Stimulated activated CD8-positive, alpha-beta memory T cell treated with anti-CD3 and anti-CD28 coated beads, Interleukin-15, amount 100 ng/mL, for 4 hours (primary cell): ENCODE data around the gene HOXA11.

ENCODE experiments used
- DNase-seq, 2 donors: peaks; one replicate each; pipeline ENCODE4 v3.0.0-alpha.2; 2020; ENCODE audit warnings: low read depth in 2 of 2

Gene HOXA11

GRCh38 chr7:27169658-27170425 lies 15.2 kb downstream of the HOXA11 start:
- no peak for DNase-seq

GRCh38 chr7:27168265-27168947 lies 16.6 kb downstream of the HOXA11 start:
- DNase-seq, result no peak

- DNase-seq, result no peak
Measured at GRCh38 chr7:27167916-27168264, 17.1 kb downstream of the HOXA11 start.

- no peak for DNase-seq
Measured at GRCh38 chr7:27166531-27167505, 18.2 kb downstream of the HOXA11 start.

- no peak for DNase-seq
Measured at GRCh38 chr7:27165996-27166530, 19.0 kb downstream of the HOXA11 start.

- no peak for DNase-seq
Measured at GRCh38 chr7:27165089-27165995, 19.7 kb downstream of the HOXA11 start, which contains the start of gene HOXA9. TSS of gene HOXA9 (minus strand) at chr7:27165537. CDS start at chr7:27165457, 80 bp downstream.

GRCh38 chr7:27164367-27165088 lies 20.5 kb downstream of the HOXA11 start:
- no peak for DNase-seq

- no peak for DNase-seq
Measured at GRCh38 chr7:27164045-27164366, 21.0 kb downstream of the HOXA11 start.

- DNase-seq, result no peak
Measured at GRCh38 chr7:27163288-27164044, 21.6 kb downstream of the HOXA11 start.

GRCh38 chr7:27162561-27163287 lies 22.3 kb downstream of the HOXA11 start:
- no peak for DNase-seq

- no peak for DNase-seq
Measured at GRCh38 chr7:27161721-27162560, 23.1 kb downstream of the HOXA11 start.

- no peak for DNase-seq
Measured at GRCh38 chr7:27161214-27161720, 23.8 kb downstream of the HOXA11 start.

- DNase-seq, result peak; percentile 63 to 76
Measured at GRCh38 chr7:27160546-27161213, 24.4 kb downstream of the HOXA11 start.

GRCh38 chr7:27160145-27160545 lies 24.9 kb downstream of the HOXA11 start:
- DNase-seq, result no peak

GRCh38 chr7:27159266-27160144 lies 25.5 kb downstream of the HOXA11 start:
- no peak for DNase-seq
